HepG2 (cell line): Measurements from ENCODE around the gene JPT1. TPM values are rescaled to one million over a fixed set of nuclear protein-coding genes. Genes with fewer than 3 reads are reported as not detected.
A peak's percentile ranks its signal among the peaks of the same experiment; 100 is the strongest.

Experiments used
- E2F1 ChIP-seq: sonication (generic); formaldehyde crosslinking; IDR thresholded peaks from 2 replicates; pipeline ENCODE4 v1.5.0; 2020; ENCODE audit warnings: missing genetic modification reagents
- ELF1 ChIP-seq: sonication (generic); formaldehyde crosslinking; IDR thresholded peaks from 2 replicates; pipeline ENCODE4 v1.4.0; 2020; ENCODE audit warnings: missing genetic modification reagents
- FOXA1 ChIP-seq, 2 experiments: fragments of 450-650 bp in 1 of 2; sonication (generic) in 1 of 2; formaldehyde crosslinking in 1 of 2; IDR thresholded peaks; 2 replicates each; pipeline versions ENCODE4 v1.4.0 to v1.6.1; 2016 to 2020; ENCODE audit warnings: missing genetic modification reagents in 1 of 2
- ISL2 ChIP-seq: sonication (generic); formaldehyde crosslinking; IDR thresholded peaks from 2 replicates; pipeline ENCODE4 v1.5.0; 2020; ENCODE audit warnings: missing genetic modification reagents
- JUNB ChIP-seq: sonication (generic); formaldehyde crosslinking; IDR thresholded peaks from 2 replicates; pipeline ENCODE4 v1.8.0; 2022; ENCODE audit warnings: missing genetic modification reagents, mild to moderate bottlenecking, borderline replicate concordance
- MED1 ChIP-seq: sonication (generic); formaldehyde crosslinking; IDR thresholded peaks from 2 replicates; pipeline ENCODE4 v1.4.0; 2020; ENCODE audit warnings: missing genetic modification reagents
- MEIS1 ChIP-seq: sonication (generic); formaldehyde crosslinking; IDR thresholded peaks from 2 replicates; pipeline ENCODE4 v1.9.0; 2021; ENCODE audit warnings: mild to moderate bottlenecking, missing genetic modification reagents, moderate library complexity, borderline replicate concordance
- MNT ChIP-seq: fragments of 450-650 bp; IDR thresholded peaks from 2 replicates; pipeline ENCODE4 v1.6.1; 2016
- MYNN ChIP-seq: sonication (generic); formaldehyde crosslinking; IDR thresholded peaks from 2 replicates; pipeline ENCODE4 v1.4.0; 2020; ENCODE audit warnings: mild to moderate bottlenecking, low read depth, missing genetic modification reagents
- PAXIP1 ChIP-seq: sonication (generic); formaldehyde crosslinking; conservative IDR thresholded peaks from 2 replicates; pipeline ENCODE4 v1.4.0; 2020; ENCODE audit warnings: mild to moderate bottlenecking, missing genetic modification reagents, moderate library complexity
- SRY ChIP-seq: sonication (generic); formaldehyde crosslinking; IDR thresholded peaks from 2 replicates; pipeline ENCODE4 v1.8.0; 2022; ENCODE audit warnings: mild to moderate bottlenecking, missing genetic modification reagents
- TARDBP ChIP-seq: sonication (generic); formaldehyde crosslinking; IDR thresholded peaks from 2 replicates; pipeline ENCODE4 v1.8.0; 2022; ENCODE audit warnings: mild to moderate bottlenecking, missing genetic modification reagents
- TBX2 ChIP-seq: sonication (generic); formaldehyde crosslinking; IDR thresholded peaks from 2 replicates; pipeline ENCODE4 v1.5.0; 2020; ENCODE audit warnings: missing genetic modification reagents, mild to moderate bottlenecking, borderline replicate concordance
- TMF1 ChIP-seq: sonication (generic); formaldehyde crosslinking; IDR thresholded peaks from 2 replicates; pipeline ENCODE4 v1.8.1; 2022; ENCODE audit warnings: low read depth, missing genetic modification reagents
- ZHX1 ChIP-seq: sonication (generic); formaldehyde crosslinking; IDR thresholded peaks from 2 replicates; pipeline ENCODE4 v1.8.1; 2022; ENCODE audit warnings: low read depth, mild to moderate bottlenecking, missing genetic modification reagents
- ZKSCAN5 ChIP-seq: sonication (generic); formaldehyde crosslinking; IDR thresholded peaks from 2 replicates; pipeline ENCODE4 v1.5.1; 2020; ENCODE audit warnings: mild to moderate bottlenecking, missing genetic modification reagents
- ZNF205 ChIP-seq: IDR thresholded peaks from 2 replicates; pipeline ENCODE4 v1.6.1; 2018; ENCODE audit warnings: missing biosample characterization, missing genetic modification reagents
- ZNF224 ChIP-seq: sonication (generic); formaldehyde crosslinking; IDR thresholded peaks from 2 replicates; pipeline ENCODE4 v1.5.0; 2020; ENCODE audit warnings: mild to moderate bottlenecking, missing genetic modification reagents
- ZNF253 ChIP-seq: sonication (generic); formaldehyde crosslinking; IDR thresholded peaks from 2 replicates; pipeline ENCODE4 v1.8.0; 2022; ENCODE audit warnings: mild to moderate bottlenecking, missing genetic modification reagents, borderline replicate concordance
- ZSCAN9 ChIP-seq: IDR thresholded peaks from 2 replicates; pipeline ENCODE4 v1.6.1; 2016; ENCODE audit warnings: borderline replicate concordance
- polyA plus RNA-seq, 8 experiments: library from polyadenylated mRNA; depleted of rRNA in 3 of 8; stranded (reverse) in 7 of 8; unstranded in 1 of 8; fragments of >200 nt; fragmentation: Illumina TruSeq in 4 of 8; extraction: Trizol in 4 of 8; gene quantifications; 2 replicates each; pipeline versions ENCODE4 v1.2.1 to v1.2.3, GENCODE V29; 2011 to 2016; ENCODE audit warnings: low read depth in 4 of 8, missing spikeins in 1 of 8, mixed read lengths in 1 of 8; ENCODE audit not compliant: insufficient read depth in 1 of 8
- total RNA-seq, 5 experiments: library from RNA; depleted of rRNA; stranded (reverse); fragments of >200 nt; fragmentation: Illumina TruSeq; extraction: Trizol; gene quantifications; 2 replicates each; pipeline ENCODE4 v1.2.3, GENCODE V29; 2016; ENCODE audit warnings: low read depth in 1 of 5

The JPT1 gene
- total and polyA plus RNA-seq, 2 of the 13 experiments (the other 11 are each of a cell fraction or from before 2014, with no cell fraction given): 43.3 to 256 TPM

- TF ChIP-seq ZHX1 (CRISPR knock-in tag) (peak; percentile 86; the same call in 1 of the 2 replicates), ELF1 (CRISPR knock-in tag) (peak; percentile 13; the same call in 1 of the 2 replicates), ISL2 (CRISPR knock-in tag) (peak; percentile 73), TARDBP (peak; percentile 82), SRY (CRISPR knock-in tag) (no peak), E2F1 (CRISPR knock-in tag) (no peak), ZSCAN9 (CRISPR knock-in tag) (peak; percentile 63; the same call in 1 of the 2 replicates), MYNN (CRISPR knock-in tag) (no peak), JUNB (CRISPR knock-in tag) (no peak), MEIS1 (CRISPR knock-in tag) (no peak), ZNF205 (CRISPR knock-in tag) (peak; percentile 64; the same call in 1 of the 2 replicates), PAXIP1 (CRISPR knock-in tag) (peak; percentile 69), ZNF224 (CRISPR knock-in tag) (no peak), TMF1 (CRISPR knock-in tag) (0 out of 2 replicates have a peak, but pooled peaks have one; percentile 19), MNT (no peak), ZNF253 (no peak), FOXA1 (IDR thresholded peaks at IDR 0.05) (no peak), FOXA1 (CRISPR knock-in tag; IDR thresholded peaks at IDR 0.05) (peak; percentile 6; the same call in 1 of the 2 replicates), ZKSCAN5 (no peak), TBX2 (peak; percentile 94), MED1 (CRISPR knock-in tag) (0 out of 2 replicates have a peak, but pooled peaks have one; percentile 36)
Observed at GRCh38 chr17:75090871-75091854, 63.1 kb downstream of the JPT1 start (continued).
